ENCODE data around the gene DHX58.

GRCh38 chr17:42119301-42119700, 6.8 kb upstream of the DHX58 start:
- no peak for TF ChIP-seq POLR2A (IDR thresholded peaks at IDR 0.05)
- TF ChIP-seq EP300 (IDR thresholded peaks at IDR 0.05): no peak
- TF ChIP-seq CTCF (IDR thresholded peaks at IDR 0.05): no peak
